Activated CD4-positive, CD25-positive, alpha-beta regulatory T cell treated with anti-CD3 and anti-CD28 coated beads, Interleukin-2, amount 50 U/mL, for 16 hours (primary cell): Measurements from ENCODE around the gene AMOTL2.

Source experiments
- DNase-seq: peaks from one replicate; pipeline ENCODE4 v3.0.0-alpha.2; 2020; ENCODE audit warnings: low read depth, low spot score

AMOTL2 gene

GRCh38 chr3:134374105-134374790 is at the start of gene AMOTL2:
AMOTL2 (minus strand) TSS chr3:134374447; CDS start chr3:134371433, 3,014 bp downstream.
- no peak for DNase-seq

- no peak for DNase-seq
Measured at GRCh38 chr3:134423153-134423552, 48.9 kb upstream of the AMOTL2 start.

GRCh38 chr3:134419960-134420321 is 45.7 kb upstream of the AMOTL2 start:
- no peak for DNase-seq

- no peak for DNase-seq
Measured at GRCh38 chr3:134419214-134419959, 45.1 kb upstream of the AMOTL2 start.

- no peak for DNase-seq
Measured at GRCh38 chr3:134409041-134409440, 34.8 kb upstream of the AMOTL2 start.

GRCh38 chr3:134407239-134407625 is 33.0 kb upstream of the AMOTL2 start:
- DNase-seq, result no peak

GRCh38 chr3:134406331-134407238 is 32.3 kb upstream of the AMOTL2 start:
- no peak for DNase-seq

- no peak for DNase-seq
Measured at GRCh38 chr3:134404366-134404885, 30.2 kb upstream of the AMOTL2 start.

GRCh38 chr3:134397755-134398154 is 23.5 kb upstream of the AMOTL2 start:
- DNase-seq, result no peak

- DNase-seq, result no peak
Measured at GRCh38 chr3:134395103-134395502, 20.9 kb upstream of the AMOTL2 start.

GRCh38 chr3:134394380-134394779 is 20.1 kb upstream of the AMOTL2 start:
- no peak for DNase-seq

- DNase-seq, result no peak
Measured at GRCh38 chr3:134393074-134393473, 18.8 kb upstream of the AMOTL2 start.

GRCh38 chr3:134392336-134392983 is 18.2 kb upstream of the AMOTL2 start:
- DNase-seq, result no peak

GRCh38 chr3:134389865-134390264 is 15.6 kb upstream of the AMOTL2 start:
- no peak for DNase-seq

GRCh38 chr3:134388788-134389485 is 14.7 kb upstream of the AMOTL2 start:
- no peak for DNase-seq

GRCh38 chr3:134388292-134388691 is 14.0 kb upstream of the AMOTL2 start:
- DNase-seq, result no peak

GRCh38 chr3:134387293-134387692 is 13.0 kb upstream of the AMOTL2 start:
- DNase-seq, result no peak

- DNase-seq, result no peak
Measured at GRCh38 chr3:134384963-134385362, 10.7 kb upstream of the AMOTL2 start.

GRCh38 chr3:134381831-134382442 is 7.7 kb upstream of the AMOTL2 start:
- no peak for DNase-seq

- no peak for DNase-seq
Measured at GRCh38 chr3:134381076-134381475, 6.8 kb upstream of the AMOTL2 start.
